Ammon's horn (tissue), 1 donor: ENCODE results near the gene RAP1GAP.
"Not testable (repeated sequence)": the region's sequence is repeated elsewhere in the genome, so short reads cannot be mapped to it uniquely, and the experiment has no call there.

Experiments
- DNase-seq: peaks from one replicate; pipeline ENCODE4 v3.0.0-alpha.2; 2016; ENCODE audit warnings: low spot score

RAP1GAP gene

DNA sequence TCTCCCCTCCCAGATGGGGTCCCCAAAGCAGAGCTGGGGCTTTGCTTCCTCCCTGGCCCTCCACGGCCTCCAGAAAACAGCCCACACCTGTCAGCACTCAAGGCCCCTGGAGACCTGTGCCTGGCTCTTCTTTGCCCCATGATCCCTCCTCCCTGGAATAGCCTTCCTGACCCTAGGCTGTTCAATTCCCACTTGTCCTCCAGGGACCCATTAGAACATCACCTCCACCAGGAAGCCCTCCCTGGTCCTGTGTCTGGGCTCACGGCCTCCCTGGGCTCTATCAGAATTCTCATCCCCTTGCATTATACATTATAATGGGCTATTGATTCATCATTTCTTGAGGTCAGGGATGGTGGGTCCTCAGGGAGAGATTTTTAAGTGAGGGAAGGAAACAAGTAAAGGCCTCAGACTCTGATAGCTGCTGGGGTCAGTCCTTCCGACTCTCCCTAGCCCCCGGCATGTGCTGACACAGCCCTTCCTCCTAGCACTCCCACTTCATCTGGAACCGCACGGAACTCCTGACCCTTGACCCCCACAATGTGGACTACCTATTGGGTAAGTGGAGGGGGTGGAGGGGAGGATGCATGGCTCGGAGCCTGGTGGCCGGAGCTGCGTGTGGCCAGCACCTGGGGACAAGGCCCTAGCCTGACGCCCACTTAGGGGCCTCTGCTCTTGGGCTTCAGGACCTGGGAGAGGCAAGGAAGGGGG, 99.2 kb downstream of the RAP1GAP start:
- no peak for DNase-seq

DNA sequence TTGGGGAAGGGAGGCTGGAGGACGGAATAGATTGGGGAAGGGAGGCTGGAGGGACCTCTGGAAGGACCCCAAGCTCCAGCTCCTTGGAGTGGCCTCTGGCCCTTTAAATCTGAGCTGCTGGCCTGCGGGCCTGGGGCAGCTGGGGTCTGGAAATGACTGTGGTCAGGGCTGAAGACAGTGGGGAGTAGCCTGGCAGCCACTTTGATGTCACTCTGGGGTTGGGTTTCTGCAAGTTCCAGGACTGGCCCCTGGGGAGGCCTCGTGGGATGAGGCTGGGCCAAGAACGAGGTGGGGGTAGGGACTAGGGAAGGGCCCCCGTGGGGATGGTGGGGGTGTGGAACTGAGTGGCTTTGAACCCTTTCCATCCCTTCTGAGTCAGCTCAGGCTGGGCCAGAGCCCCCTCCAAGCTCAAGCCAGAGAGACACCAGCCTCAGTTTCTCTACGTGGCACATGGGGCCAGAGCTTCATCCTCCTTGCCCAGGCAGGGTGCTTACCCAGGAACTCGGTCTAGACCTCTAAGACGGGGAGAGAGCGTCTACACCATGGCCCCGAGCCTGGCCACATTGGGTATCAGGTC, 100.3 kb downstream of the RAP1GAP start:
- no peak for DNase-seq

- DNase-seq, result no peak
These were observed 101.0 kb downstream of the RAP1GAP start for GRCh38 chr1:21568006-21568746.

- no peak for DNase-seq
These were observed 101.7 kb downstream of the RAP1GAP start for GRCh38 chr1:21567241-21568005.

- not testable (repeated sequence) for DNase-seq
These were observed 102.8 kb downstream of the RAP1GAP start for GRCh38 chr1:21566361-21566760.

DNA sequence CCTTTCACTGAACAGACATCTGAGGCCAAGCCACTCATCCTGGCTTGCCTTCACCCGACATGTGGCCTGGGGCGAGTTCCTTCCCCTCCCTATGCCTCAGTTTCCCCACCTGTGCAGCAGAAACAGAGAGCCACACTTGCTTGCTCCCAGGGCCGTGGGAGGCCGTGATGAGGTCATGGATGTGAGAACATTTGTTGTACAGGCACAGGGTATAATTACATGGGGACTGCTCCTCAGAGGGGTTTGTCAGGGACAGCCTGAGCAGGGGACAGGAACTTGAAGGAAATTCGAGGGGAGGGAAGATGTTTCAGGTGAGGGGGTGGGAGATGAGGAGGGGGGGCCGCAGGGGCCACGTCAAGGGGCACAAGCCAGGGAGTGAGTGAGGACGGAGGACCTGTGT, 103.9 kb downstream of the RAP1GAP start:
- DNase-seq, result no peak

GRCh38 chr1:21564521-21565095, 104.5 kb downstream of the RAP1GAP start:
- no peak for DNase-seq

GRCh38 chr1:21563971-21564370, 105.2 kb downstream of the RAP1GAP start:
- DNase-seq, result no peak

GRCh38 chr1:21562896-21563295, 106.3 kb downstream of the RAP1GAP start:
- no peak for DNase-seq

DNA sequence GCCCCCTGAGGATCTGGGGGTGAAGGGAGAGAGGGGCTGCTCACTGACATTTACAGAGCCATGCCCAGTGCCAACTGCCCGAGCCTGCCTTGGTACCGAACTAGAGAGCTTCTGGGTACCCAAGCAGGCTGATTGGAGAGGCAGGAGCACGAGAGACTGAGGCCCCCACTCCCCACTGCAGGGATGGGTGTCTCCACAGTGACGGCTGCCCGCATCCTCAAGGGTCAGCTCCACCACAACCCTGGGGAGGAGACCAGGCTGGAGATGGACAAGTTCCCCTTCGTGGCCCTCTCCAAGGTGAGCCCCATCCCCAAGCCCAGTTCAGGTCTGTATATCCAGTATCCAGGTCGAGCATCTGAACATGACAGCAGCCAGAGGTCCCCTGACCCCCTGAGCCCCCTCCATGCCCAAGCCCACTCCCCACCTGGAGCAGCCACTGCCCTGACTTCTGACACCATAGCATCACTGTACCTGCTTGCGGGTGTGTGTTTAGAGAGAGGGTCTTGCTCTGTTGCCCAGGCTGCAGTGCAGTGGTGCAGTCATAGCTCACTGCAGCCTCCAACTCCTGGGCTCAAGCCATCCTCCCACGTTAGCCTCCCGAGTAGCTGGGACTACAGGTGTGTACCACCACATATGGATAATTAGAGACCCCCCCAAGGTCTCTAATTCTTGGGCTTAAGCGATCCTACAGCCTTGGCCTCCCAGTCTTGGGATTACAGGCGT, 108.1 kb downstream of the RAP1GAP start:
- DNase-seq, result no peak

GRCh38 chr1:21559788-21560567, 109.2 kb downstream of the RAP1GAP start:
- DNase-seq, result no peak

DNA sequence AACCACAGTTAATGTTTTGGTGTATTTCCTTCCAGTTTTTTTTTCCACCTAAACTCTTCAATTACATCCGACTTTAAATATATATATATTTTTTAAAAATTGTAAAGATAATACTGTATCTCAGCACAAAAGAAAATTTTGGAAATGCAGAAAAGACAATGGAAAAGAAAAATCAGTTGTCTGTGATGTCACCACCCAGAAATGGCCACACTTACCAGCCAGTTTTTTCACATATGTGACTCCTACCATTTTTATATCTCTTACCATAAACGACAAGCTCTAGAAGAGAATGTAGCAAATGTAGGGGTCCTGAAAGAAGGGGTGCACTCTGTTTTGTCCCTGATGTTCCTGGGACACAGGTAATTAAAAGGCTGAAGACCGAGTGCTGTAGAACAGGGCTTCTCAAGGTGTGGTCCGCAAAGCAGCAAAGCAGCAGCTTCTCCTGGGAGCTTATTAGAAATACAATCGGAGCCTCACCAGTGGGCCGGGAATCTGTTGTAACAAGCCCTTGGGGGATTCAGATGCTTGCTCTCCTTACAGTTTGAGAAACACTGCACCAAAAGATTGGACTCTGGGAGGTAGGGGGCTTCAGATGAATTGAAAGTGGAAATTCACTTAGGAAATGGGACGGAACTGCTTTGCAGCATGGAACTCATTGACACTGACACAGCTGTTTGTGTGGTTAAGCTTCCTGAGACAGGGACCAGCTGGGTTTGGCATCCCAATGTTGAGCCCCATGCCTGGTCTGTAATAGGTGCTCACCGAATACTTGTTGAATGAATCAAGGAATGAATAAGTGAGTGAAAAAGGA, 115.8 kb downstream of the RAP1GAP start:
- DNase-seq, result no peak

GRCh38 chr1:21552715-21553114, 116.4 kb downstream of the RAP1GAP start:
- DNase-seq, result no peak

- no peak for DNase-seq
These were observed 118.2 kb downstream of the RAP1GAP start for GRCh38 chr1:21550866-21551475.

- DNase-seq, result no peak
These were observed 119.1 kb downstream of the RAP1GAP start for GRCh38 chr1:21550097-21550496.

GRCh38 chr1:21547876-21548275, 121.3 kb downstream of the RAP1GAP start:
- peak; percentile 59 for DNase-seq
